HG02981 (cell line): ENCODE data around the gene VPS4B.
"Not testable (repeated sequence)": the region's sequence is repeated elsewhere in the genome, so short reads cannot be mapped to it uniquely, and the experiment has no call there.

ENCODE experiments used
- ATAC-seq: cut with Tn5 transposase; IDR thresholded peaks from one replicate; pipeline ENCODE4 v1.9.1; 2021; ENCODE audit warnings: mild to moderate bottlenecking, moderate library complexity; ENCODE audit not compliant: unreplicated experiment

VPS4B gene

DNA sequence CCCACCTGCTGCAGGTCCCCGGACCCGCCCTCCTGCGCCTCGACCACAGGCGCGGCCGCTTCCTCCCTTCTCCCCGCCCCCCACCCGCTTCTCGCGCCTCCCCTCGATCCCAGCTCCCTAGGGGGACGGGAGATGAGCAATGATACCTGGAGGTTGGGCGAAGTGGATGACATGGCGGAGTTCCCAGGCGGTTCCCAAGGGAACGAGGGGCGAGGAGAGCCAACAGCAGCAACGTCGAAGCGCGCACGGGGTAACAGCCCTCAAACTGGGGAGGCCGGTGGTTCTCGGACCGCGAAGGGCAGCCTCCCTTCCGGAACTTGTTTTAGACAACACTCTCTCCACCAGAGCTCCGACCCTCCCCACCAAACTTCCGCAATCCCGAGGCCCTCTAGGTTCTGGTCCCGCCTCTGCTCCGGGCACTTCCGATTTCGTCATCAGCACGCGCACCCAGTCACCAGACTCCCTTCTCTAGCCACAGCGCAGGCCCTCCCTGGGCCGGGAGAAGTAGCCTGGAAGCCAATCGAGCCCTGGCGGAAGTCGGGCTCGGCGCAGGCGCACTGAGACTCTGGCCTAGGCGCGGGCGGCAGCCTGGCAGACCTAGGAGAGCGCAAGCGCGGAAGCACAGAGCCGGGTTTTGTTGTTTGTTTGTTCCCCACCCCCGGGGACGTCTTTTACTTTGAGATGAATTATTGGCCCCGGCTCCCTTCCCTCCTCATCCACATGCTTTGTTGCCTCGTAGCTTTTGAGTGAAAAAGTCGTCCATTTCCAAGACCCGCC is at the start of gene VPS4B:
TSS of gene VPS4B (minus strand) at position 390 of the 777 bp plus-strand sequence. CDS start at position 173, 217 bp downstream.
- peak; percentile 95 for ATAC-seq

DNA sequence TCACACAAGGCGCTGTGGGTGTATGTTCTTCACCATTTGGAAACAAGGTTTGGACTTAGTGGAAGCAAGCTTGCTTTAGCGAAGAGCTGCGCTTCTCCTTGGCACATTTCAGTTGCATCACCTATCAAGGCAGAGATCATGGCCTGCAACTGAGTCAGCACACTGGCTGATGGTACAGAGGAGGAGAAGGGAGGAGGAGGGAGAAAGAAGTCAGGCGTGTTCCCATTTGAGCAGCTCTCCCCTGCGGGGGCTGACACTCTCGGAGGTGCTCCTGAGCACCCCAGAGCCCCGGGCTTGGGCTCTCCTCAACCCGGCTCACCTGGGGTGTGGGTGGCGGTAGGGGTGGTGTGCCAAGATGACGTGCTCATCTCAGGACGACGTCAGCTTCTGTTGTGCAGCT is 48.5 kb upstream of the VPS4B start:
- no peak for ATAC-seq

DNA sequence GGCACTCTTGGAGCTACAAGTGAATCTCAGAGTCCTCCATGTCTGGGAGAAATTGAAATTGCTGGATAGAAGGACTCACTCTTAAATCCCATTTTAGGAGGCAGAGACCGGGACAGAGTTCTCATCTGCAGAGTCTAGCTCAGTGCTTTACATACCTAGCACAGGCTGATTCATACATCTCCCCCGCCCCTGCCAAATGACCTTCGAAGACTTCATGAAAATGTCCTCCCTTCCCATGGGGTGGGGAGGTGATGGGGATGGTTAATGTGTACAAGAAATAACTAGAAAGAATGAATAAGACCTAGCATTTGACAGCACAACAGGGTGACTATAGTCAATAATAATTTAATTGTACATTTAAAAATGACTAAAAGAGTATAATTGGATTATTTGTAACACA is 46.3 kb upstream of the VPS4B start:
- ATAC-seq = no peak

DNA sequence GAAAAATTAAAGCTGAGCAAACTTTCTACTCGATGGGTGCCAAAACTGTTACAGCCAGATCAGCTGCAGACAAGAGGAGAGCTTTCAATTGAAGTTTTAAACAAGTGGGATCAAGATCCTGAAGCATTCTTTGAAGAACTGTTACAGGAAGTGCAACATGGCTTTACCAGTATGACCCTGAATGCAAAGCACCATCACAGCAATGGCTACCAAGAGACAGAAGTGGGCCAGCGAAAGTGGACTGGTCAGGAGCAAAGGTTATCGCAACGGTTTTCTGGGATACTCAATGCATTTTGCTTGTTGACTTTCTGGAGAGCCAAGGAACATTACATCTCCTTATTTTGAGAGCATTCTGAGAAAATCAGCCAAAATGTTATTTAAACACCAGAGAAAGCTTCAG is 45.4 kb upstream of the VPS4B start:
- no peak for ATAC-seq

DNA sequence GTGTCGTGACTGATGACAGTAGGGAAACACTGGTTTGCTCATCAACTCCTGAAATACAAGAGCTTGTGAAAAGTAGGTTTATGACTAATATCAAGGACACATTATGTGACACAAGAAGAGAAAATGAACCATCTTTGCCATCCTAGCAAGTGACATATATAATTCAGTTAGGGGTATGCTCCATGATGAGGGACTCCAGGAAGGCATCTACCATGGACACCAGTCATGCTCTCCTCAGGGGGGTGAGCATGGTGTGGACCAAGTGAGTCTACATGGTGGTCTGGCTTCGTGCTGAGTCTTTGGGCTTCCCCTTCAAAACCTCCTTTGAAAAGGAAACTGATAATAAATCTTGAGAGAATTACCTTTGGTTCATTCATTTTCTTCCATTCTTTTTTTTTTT is 42.8 kb upstream of the VPS4B start:
- no peak for ATAC-seq

DNA sequence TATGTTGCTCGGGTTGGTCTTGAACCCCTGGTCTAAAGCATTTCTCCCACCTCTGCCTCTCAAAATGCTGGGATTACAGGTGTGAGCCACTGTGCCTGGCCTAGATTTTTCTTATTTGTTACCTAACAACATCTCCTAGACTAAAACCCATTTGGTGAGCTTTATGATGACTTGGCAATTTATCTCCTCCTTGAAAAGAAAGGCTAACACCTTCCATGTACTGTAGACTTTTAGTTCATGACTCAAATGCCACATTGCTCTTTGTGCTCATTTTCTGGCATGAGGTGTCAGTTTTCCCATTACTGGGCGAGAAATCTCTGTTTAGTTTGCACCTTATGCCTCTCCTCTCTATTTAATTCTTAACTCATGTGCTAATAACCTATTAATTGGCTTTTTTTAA is 42.2 kb upstream of the VPS4B start:
- no peak for ATAC-seq

DNA sequence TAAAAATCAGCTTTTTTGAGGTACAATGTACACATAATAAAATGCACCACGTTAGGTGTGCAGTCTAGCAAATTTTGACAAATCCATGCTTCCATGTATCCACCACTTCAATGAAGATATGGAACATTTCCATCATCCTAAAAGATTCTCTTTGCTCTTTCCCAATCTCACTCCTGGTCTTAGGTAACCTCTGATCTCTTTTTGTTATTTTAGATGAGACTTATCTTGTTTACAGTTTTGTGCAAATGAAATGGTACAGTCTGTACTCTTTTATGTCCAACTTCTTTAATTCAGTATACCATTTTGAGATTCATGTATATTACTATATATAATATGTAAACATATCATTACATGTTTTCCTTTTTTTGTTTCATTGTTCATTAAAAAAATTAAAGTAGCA is 38.1 kb upstream of the VPS4B start:
- ATAC-seq = no peak

DNA sequence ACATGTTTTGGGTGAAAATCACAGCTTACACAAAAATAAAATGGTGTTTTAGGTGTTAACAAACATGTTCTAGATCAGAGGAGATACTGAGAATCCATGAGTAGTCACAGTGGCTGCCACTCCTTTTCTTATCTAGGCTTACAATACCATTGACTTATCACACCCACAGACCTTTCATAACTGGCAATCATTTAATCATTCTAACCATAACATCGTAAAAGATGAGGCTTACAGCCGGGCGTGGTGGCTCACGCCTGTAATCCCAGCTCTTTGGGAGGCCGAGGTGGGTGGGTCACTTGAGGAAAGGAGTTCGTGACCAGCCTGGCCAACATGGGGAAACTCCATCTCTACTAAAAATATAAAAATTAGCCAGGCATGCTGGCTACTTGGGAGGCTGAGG is 35.7 kb upstream of the VPS4B start:
- no peak for ATAC-seq

DNA sequence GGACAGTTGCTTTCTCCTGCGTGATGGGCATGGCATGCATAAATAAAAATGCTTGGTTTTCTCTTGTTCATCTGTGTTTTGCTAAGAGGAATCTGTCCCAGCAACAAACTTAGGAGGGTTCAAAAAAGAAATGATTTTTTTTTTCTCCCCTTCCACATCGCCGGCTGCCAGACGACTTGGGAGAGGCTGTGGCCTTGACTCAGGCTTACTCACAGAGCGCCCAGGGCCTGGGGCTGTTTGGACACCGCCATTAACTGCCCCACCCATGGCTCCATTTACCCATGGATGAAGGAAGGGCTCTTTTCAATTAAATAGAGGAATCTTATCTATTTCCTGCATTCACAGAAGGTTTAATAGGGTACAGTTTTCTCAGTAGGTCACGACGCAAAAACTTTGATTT is 32.2 kb upstream of the VPS4B start:
- no peak for ATAC-seq

DNA sequence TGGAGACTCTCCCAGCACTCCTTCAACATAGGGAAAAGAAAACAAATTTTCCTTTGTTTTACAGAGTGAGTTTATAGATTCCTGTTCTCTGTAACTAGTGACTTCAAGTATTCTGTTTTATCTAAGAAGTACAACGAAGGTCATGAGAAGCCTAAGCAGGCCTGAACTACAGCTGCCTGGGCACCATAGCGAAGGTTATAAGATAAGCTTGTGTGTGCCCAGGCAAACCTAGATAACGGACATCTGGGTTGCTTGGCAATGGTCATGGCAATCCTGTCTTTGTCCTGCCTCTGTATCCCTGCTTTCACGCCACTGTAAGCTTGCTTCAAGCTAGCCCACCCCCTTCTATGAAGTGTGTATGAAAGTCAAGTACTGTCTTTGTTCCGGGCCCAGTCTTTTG is 30.5 kb upstream of the VPS4B start:
- not testable (repeated sequence) for ATAC-seq

DNA sequence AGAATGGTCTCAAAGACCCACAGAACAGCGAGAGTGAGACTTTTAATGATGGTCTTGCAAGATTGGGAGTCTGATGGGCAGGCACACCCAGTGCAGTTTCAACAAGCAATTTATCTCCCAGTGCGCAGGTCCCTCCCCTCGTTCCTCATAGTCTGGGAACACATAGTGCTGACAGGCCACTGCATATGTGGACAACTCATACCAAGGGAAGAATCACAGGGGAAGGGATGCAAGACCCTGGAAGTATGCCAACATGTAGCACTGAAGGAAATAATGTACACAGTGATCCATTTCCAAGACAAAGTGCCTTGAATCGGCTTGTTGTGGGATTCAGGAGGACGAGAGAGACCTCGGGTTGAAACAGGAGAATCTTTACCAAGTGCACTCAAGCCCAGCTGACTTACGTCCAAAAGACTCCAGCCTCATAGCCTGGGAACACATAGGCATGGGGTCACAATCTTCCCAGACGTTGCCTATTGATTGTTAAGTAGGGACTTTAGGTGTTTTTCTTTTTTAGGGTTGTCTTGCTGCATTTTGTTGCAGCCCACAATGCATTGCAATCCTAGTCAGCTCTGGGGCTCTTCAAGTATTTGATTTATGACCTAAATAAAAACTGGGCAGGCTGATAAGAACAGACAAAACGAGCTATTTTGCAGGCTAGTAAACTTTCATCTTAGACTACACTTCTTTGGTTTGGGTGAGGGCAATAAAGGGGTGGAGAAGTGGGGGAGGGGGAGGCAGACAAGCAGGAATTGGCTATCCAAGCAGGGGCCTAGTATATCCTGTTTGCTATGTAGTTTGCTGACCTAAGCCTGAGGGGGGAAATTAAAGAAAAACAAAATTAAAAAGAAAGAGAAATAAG is 29.8 kb upstream of the VPS4B start:
- ATAC-seq = no peak

DNA sequence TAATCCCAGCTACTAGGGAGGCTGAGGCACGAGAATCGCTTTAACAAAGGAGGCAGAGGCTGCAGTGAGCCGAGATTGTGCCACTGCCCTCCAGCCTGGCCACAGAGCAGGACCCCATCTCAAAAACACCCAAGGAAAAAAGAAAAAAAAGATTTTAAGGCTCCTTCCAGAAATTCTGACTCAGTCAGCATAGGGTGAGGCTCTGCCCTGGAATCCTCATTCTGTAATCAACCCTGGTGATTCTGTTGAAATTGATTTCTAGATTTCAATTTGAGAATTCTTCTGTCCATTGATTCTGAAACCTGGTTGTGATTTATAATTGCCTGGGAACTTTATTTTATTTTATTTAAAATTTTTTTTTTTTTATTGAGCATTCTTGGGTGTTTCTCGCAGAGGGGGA is 27.1 kb upstream of the VPS4B start:
- ATAC-seq = no peak

DNA sequence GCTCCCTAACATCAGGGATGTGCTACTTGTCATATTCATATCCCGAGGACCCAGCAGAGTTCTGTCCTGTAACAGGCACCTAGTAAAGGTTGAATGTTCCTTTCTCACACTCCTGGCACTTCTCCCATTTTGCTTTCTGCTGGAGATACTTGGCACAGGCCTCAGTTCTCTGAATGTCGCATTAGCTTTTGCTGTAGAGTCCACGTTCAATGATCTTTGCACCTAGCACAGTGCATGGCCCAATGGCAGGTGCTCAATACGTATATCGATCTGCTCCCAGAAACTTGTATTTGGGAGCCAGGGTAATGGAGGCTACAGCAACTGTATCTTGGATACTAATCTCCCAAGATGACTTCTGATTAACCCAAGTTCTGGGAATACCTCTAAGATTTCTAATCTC is 24.8 kb upstream of the VPS4B start:
- ATAC-seq = no peak

DNA sequence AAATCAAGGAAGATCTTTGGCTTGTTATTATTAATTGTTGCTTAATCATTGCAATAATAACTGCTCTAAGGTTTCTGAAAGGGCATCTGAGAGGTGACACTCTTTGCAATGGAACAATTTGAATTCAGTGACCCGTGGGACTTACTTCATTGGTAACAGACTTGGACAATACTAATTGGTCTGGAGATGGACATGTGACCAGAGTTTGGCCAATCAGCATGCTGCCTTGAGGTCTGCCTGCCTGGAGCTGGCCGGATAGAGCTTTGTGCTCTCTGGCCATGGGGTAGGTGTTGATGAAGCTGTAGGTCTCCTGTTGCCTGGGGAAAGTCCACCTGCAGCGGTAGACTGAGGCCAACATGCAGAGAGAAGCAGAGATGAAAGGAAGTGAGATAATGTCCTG is 24.0 kb upstream of the VPS4B start:
- no peak for ATAC-seq

DNA sequence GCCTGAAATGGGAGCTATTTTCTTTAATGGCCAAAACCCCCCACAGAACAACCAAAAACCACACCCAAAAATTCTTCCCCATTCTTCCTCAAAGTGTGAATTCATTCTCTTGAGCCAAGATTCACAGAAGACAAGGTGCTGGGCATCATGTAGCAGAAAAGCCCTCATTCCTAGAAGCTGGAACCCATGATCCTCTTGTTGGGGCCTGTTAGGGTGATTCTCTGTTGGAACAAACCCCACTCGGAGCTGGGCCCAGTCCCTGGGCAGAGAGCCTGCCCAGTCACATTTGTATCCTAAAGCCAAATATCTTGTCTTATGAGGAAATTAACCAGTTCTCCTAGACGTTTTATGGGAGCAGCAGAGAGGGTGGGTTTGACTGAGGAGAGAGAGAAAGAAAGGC is 22.8 kb upstream of the VPS4B start:
- no peak for ATAC-seq

DNA sequence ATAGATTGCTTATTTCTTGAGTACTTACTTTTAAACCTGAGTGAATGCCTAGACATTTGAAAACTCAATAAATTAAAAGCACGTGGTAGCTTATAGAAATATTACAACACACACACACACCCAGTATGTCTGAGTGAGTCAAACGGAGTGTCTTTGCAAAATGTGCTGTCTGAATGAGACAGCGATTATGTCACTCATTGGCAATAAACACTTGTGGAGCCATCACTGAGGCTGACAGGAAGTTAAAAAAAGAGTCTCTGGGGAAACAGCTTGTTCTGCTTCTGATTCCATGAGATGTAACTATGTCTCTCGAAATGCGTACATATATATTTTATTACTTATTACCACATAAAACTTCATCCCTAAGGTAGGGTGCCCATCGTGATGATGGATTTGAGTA is 22.3 kb upstream of the VPS4B start:
- no peak for ATAC-seq

DNA sequence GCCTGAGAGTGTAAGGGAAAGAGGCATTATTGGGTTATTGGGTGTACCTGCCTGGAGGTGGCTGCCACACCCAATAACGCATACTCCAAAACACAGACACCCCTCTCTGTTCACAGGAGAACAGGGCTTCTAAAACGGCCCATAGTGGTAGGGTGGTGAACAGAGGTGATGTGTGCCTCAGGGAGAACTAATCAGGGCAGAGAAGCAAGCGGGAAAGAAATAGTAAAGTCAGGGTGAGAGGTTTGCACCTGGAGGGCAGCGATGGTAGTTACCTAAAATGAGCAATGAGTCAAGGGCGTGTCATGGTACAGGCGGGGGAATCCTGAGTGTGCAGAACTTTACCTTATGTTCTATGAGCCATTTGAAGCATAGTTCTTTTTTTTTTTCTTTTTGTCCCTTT is 21.6 kb upstream of the VPS4B start:
- ATAC-seq = no peak

DNA sequence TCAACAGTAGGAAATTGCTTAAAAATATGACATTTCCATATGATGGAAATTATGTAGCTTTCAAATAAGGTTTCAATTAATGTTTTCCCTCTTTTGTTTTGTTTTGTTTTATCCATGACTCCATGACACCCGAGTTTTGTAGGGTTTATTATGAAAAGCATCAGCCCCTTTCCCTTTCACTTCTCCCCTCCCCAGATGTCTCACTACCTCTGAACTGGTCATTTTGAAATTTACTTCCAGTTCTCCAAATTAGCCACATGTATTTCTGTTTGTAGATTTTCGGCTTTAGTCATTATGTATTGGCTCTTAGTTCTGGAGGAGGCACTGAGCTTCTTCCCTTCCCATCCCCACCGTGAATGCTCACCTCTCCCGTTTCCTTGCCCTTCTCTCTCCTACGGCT is 18.6 kb upstream of the VPS4B start:
- ATAC-seq = no peak

DNA sequence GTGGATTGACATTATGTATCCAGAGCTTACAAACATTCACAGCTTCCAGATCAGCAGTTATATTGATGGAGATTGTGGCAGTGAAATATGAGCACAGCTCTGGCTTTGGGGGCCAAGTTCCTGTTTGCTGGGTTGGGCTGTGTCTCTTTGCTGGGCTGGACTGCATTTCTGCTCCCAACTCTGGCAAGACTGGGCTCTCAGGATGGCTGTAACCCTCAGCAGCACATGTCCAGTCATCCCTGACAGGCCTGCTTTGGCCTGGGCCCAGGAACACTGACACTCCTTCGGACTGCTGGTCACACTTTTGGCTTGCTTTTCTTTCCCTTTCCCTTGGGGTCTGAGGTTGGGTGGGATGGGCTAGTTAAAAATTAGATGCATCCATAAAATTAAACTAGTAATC is 17.9 kb upstream of the VPS4B start:
- ATAC-seq = no peak

DNA sequence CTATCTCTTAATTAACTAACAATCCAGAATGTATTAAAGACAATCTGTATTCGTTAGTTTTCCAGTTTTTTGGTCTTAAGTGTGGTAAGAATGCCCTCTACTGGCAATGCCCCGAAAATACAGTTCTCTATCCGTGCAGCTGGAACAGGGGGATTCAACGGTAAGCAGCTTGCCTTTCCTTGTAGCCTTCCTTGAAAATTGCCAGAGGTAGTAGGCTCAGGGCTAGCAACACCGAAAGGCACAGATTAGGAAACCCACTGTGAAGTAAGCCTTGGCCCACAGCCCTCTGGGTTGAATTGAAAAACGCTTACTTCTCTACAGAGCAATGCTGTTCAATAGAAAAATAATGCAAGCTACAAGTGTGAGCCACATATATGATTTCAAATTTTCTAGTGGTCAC is 17.1 kb upstream of the VPS4B start:
- ATAC-seq = peak; percentile 57

DNA sequence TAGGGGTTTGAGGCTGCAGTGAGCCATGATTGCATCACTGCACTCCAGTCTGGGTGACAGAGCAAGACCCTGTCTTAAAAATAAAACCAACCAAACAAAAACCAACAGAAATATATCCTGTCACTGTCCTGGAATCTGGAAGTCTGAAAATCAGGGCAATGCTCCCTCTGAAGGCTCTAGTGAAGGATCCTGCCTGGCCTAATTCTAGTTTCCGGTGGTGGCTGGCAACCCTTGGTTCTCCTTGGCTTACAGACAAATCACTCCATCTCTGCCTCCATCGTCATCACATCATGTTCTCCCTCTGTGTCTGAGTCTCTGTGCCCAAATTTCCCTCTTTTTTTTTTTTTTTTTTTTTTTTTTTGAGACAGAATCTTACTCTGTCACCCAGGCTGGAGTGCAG is 15.9 kb upstream of the VPS4B start:
- ATAC-seq = no peak

DNA sequence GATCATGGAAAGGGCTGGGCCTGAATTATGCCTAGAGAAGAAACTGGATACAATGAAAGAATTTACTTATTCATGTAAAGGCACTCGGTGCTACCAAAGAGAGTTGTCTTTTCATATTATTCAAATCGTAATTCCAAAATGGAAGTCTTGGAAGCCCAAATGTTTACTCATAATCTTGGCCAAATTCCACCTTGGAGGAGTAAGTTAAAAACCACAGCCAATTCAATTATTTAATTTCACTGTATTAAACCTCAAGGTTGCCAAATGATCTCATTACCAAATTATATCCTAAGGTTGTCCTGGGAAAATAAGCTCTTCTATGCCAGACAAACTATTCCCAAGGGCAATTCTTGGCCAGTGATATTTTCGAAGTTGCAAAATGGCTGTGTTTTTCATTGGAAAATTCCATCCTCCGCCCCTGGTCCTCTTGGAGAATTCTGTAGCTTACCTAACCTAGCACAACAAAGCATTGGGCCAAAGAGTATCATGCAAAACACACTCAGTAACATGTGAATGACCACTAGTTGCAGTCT is 11.1 kb upstream of the VPS4B start:
- ATAC-seq = no peak
